Rectal smooth muscle tissue (tissue), 1 donor: ENCODE measurements around the gene DLD.
"Not testable (repeated sequence)": the region's sequence is repeated elsewhere in the genome, so short reads cannot be mapped to it uniquely, and the experiment has no call there.

Experiments used
- H3K27ac ChIP-seq: one replicate; pipeline ENCODE4 v1.7.0; 2013; ENCODE audit warnings: low read depth, low read length, inconsistent platforms
- H3K27me3 ChIP-seq: one replicate; pipeline ENCODE4 v1.7.0; 2013; ENCODE audit warnings: low read length; ENCODE audit not compliant: control insufficient read depth, insufficient read depth
- H3K36me3 ChIP-seq: one replicate; pipeline ENCODE4 v1.7.0; 2013; ENCODE audit warnings: low read length; ENCODE audit not compliant: control insufficient read depth, insufficient read depth
- H3K4me1 ChIP-seq: one replicate; pipeline ENCODE4 v1.7.0; 2013; ENCODE audit warnings: low read length; ENCODE audit not compliant: control insufficient read depth, insufficient read depth
- H3K4me3 ChIP-seq: one replicate; pipeline ENCODE4 v1.7.0; 2013; ENCODE audit warnings: low read length
- H3K9ac ChIP-seq: one replicate; pipeline ENCODE4 v1.7.0; 2013; ENCODE audit warnings: low read length

The DLD gene

DNA sequence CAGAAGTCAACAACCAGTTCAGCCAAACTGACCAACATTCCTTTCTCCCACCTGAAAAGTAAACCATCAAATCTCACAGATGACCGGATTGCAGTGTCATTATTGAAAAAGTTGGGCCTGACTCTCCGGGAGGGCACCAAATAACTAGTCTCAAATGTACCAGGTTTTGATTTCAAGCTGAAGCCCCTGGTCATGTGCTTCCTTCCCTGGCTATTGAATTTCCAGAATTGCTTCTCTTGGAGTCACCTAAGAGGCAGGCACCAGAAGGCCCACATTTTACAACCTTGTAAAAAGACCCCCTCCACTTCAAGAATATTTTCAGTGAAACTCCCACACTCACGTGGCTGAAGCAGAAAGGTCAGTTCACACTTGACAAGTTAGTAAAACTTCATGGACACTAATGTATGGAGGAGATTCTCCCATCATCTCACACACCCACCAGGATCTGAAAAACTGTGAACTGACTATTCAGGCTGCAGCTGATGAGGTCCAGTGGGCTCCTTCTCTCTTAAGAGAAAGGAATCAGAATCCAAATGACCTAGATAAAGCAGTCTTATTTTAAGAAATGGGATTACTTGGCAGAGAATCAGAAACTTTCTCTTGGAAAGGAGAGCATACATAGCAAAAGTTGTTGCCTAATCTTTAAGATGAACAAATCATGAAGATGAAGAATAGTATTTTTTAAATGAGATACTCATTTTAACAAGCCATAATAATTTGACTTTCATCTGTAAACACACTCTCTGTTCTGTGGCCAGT lies 53.6 kb downstream of the DLD start:
- H3K4me3 ChIP-seq, result no peak overlapping the region
- H3K27ac ChIP-seq, result peak overlapping the region; percentile 27
- H3K36me3 ChIP-seq, result no peaks in the 10 kb centered on the region
- H3K27me3 ChIP-seq, result no peaks in the 10 kb centered on the region
- H3K4me1 ChIP-seq, result peaks cover 28% of the 10 kb centered on the region
- no peak overlapping the region for H3K9ac ChIP-seq

DNA sequence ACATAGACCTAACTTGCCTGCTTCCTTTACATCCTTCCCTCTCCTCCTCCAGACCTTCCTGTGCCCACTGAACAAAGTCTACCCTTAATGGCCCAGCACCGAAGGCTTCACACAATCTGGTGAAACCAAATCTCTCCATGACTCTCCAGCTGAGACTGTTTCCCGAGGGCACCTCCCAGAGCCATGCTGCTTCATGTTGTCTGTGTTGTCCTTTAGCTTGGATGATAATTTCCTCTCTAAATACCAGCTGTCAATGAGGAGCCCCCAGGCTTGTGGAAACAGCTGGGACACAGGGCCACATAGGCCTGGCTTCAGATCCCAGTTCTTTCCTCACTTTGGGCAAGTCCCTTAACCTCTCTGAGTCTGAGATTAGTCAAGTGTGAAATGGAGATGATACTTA lies 54.3 kb downstream of the DLD start:
- Histone ChIP-seq H3K27ac (peak overlapping the region; percentile 27), H3K36me3 (no peaks in the 10 kb centered on the region), H3K27me3 (no peaks in the 10 kb centered on the region), H3K9ac (no peak overlapping the region), H3K4me1 (peaks cover 20% of the 10 kb centered on the region), H3K4me3 (no peak overlapping the region)

DNA sequence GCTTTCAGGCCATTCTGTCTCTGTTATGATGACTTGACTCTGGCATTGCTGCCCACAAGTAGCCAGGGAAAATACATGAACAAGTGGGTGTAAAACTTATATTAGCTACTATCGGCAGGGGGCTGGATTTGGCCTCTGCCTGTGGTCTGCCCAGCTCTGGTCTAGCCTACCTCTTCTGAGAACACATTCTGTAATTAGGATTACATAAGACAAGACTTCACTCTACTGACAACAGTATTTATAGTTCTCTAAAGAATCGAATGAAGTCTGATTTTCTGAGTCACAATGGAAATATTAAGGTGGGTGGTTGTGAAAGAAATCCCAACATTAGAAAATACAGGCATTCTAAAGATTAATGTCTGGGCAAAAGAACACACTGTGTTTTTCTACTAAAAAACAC lies 55.5 kb downstream of the DLD start:
- Histone ChIP-seq H3K36me3 (no peaks in the 10 kb centered on the region), H3K27me3 (no peaks in the 10 kb centered on the region), H3K9ac (no peak overlapping the region), H3K4me1 (peaks cover 15% of the 10 kb centered on the region), H3K27ac (no peak overlapping the region), H3K4me3 (no peak overlapping the region)

DNA sequence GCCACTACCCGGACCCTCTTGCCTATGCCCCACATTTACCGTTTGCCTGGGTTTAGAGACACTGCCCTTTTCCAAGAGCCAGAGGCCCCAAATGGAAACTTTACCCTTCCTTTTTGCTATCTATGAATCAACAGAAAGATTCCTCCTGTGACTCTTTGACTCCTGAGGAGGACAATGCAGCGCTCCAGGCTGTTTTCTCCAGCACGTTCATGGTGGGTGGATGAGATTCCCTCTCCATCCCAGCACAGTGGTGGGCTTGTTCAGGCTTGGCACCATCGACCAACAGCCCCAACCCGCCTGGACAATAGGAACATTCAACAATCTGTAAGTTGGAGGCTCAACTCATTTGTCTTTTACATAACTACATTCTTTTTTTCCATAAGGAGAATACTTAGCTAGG lies 55.9 kb downstream of the DLD start:
- Histone ChIP-seq H3K4me1 (peaks cover 17% of the 10 kb centered on the region), H3K27me3 (no peaks in the 10 kb centered on the region), H3K9ac (no peak overlapping the region), H3K4me3 (no peak overlapping the region), H3K27ac (no peak overlapping the region), H3K36me3 (peaks cover 4% of the 10 kb centered on the region)

DNA sequence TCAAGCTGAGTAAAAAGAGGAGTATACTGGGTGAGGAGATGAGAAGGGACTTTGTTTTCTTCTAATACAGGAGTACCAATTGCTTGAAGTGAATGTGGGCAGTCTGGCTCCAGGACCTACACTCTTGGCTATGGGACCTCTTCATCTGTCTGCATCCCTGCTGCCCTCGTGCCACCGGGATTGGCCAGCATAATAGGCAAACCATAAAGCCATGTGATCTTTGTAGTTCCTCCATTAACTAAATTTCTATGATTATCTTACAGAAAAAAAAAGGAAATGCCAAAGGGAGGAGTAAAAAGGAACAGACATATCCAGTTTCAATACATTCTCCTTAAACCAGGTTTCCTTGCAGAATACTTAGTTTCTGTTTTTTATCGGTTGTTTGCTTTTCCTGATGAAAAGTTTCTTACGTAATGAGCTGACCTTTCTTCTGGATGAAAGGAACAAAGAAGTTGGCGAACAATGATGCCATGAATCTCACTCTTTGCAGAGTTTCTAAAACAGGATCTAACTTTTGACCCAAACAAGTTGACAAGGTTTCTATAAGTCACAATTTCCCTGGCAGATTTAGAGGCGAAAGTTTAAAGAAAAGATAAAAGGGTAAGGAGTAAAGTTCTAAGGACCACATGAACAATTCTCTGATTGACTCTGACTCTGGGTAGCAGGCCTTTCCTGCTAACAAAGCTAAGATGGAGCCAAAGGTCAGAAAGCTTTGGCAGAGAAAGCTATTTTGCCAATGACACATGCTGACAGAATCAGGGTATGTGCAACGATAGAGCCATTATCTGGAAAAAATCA lies 57.9 kb downstream of the DLD start:
- no peaks in the 10 kb centered on the region for H3K27me3 ChIP-seq
- no peak overlapping the region for H3K4me3 ChIP-seq
- H3K36me3 ChIP-seq, result peaks cover 10% of the 10 kb centered on the region
- no peak overlapping the region for H3K27ac ChIP-seq
- no peak overlapping the region for H3K9ac ChIP-seq
- peaks cover 33% of the 10 kb centered on the region for H3K4me1 ChIP-seq

DNA sequence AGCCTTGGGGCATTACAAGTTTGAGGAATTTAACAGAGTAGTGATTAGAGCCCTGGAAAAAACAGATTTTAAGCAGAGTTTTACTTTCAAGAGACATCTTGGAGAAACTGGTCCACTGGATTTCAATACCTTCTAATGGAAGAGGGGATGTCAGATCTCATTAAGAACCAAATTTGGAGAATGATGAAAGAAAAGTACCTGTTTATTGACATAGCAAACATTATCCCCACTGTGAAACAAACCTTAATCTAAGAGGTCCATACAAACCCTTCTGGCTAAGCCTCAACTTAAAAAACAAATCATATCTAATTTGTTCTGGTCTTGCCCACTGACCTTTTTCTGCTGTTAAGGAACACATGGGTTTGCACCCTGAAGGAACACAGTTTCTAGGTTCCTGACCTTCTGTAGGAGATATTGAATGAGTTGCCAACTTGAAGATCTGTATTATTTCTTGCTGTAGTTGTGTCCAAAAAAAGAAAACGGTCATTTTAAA lies 58.5 kb downstream of the DLD start:
- Histone ChIP-seq H3K27ac (no peak overlapping the region), H3K4me1 (peaks cover 34% of the 10 kb centered on the region), H3K9ac (no peak overlapping the region), H3K36me3 (peaks cover 10% of the 10 kb centered on the region), H3K27me3 (no peaks in the 10 kb centered on the region), H3K4me3 (no peak overlapping the region)

DNA sequence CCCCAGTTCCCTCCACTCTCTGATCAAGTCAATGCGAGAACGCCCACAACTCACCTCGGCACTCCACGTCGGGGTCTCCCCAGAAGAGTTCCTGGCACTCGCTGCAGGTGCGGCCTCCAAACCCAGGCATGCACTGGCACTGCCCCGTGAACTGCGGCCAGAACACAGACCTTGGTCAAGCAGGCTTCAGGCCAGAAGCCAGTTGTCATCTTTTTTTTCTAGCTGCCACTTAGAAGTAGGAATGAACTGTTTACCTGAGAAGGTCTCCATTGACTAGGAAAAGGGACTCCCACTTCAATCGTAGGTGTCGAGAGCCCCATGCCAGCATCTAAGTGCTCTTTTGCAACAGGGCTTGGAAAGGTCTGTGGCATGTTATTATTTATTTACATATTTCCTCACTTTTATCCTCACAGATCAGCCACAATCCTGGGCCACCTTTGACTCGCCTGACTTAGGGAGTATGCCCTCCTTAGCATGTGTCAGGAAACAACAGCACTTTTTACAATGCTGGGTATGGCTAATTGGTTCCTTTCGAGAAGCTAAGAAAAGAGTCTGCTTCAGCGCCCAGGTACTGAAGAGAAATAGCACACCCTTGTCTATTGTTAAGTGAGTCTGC lies 60.3 kb downstream of the DLD start:
- Histone ChIP-seq H3K27ac (no peak overlapping the region), H3K4me1 (peaks cover 28% of the 10 kb centered on the region), H3K9ac (no peak overlapping the region), H3K4me3 (no peak overlapping the region), H3K27me3 (no peaks in the 10 kb centered on the region), H3K36me3 (peaks cover 12% of the 10 kb centered on the region)

DNA sequence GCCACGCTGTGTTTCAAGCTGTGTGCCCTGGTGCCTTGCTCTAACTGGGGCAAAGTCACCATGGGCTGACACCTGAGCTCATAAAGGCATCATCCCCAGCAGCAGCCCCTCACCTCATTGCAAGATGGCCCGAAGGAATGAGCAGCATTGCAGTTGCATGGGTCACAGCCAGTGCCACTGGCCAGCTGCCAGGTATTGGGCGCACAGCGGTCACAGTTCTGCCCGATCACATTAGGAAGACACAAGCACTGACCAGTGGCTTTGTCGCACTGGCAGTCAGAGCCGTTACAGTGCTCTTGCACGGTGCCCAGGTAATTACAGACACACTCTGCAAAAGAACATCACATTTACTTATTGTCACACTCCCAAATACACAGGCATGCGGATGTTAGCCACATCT lies 60.9 kb downstream of the DLD start:
- Histone ChIP-seq H3K4me1 (peaks cover 30% of the 10 kb centered on the region), H3K27ac (peak overlapping the region; percentile 76)

DNA sequence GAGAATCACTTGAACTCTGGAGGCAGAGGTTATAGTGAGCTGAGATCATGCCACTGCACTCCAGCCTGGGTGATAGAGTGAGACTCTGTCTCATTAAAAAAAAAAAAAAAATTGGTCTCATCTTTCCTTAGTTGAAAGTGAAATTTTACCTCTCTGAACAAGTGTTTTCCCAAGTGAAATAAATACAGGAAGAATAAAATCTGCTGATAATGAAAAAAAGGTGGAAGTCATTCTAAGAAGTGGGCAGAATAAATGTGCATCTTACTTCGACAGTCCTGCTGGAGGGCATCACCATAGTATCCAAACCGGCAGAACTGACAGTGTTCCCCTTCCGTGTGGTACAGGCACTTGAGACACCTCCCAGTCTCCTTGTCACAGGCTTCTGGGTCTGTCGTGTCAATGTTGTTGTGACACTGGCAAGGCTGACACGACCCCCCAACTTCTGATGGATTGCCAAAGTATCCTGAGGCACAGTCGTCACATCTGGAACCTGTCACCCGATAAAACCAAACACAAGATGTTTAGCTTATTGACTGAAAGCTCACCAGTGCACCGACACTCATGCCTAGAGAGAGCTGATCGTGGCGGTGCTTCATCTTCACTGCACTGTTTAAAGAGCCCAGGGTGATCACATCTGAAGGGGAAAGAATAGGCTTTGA lies 62.4 kb downstream of the DLD start:
- peak overlapping the region; percentile 59 for H3K27ac ChIP-seq

More for the DNA sequence above, 60.9 kb downstream of the DLD start:
- Histone ChIP-seq H3K9ac (no peak overlapping the region), H3K27me3 (no peaks in the 10 kb centered on the region), H3K4me3 (no peak overlapping the region), H3K36me3 (peaks cover 15% of the 10 kb centered on the region)

DNA sequence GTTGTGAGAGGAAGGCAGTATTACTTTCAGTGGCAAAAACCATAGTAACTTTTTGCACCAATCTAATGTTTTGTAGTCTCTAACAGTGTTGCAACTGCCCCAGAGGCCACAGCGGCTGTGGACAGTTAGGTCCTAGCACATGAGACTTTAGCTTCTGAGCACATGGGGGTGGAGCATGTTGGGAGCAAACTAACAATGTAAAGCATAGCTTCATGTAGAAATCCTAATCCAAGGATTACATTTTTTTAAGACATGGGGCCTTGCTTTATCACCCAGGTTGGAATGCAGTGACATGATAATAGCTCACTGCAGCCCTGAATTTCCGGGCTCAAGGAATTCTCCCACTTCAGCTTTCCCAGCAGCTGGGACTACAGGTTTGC lies 62.9 kb downstream of the DLD start:
- Histone ChIP-seq H3K4me3 (no peak overlapping the region), H3K36me3 (peaks cover 15% of the 10 kb centered on the region), H3K27me3 (no peaks in the 10 kb centered on the region), H3K4me1 (peaks cover 31% of the 10 kb centered on the region), H3K9ac (no peak overlapping the region), H3K27ac (peak overlapping the region; percentile 59)

More for the DNA sequence above, 62.4 kb downstream of the DLD start:
- peaks cover 15% of the 10 kb centered on the region for H3K36me3 ChIP-seq
- no peak overlapping the region for H3K9ac ChIP-seq
- no peak overlapping the region for H3K4me3 ChIP-seq
- H3K4me1 ChIP-seq, result peaks cover 30% of the 10 kb centered on the region
- no peaks in the 10 kb centered on the region for H3K27me3 ChIP-seq

DNA sequence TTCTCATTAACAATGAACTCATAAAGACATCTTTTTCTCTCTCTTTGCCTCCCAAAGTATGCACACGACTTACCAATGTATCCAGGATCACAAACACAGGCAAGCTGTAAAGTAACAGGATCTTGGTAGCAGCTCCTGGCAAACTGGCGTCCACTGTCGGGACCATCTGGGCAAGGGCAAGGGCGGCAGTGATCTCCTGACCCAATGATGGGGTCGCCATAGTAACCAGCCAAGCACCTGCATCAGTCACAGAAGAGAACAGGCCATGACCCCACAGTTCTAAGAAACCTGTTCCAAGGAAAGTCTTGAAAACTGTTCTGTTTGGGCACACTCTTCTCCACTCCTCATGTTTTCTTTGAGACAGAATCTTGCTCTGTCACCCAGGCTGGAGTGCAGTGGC lies 64.4 kb downstream of the DLD start:
- Histone ChIP-seq H3K9ac (no peak overlapping the region), H3K27me3 (no peaks in the 10 kb centered on the region), H3K36me3 (peaks cover 19% of the 10 kb centered on the region), H3K4me1 (peaks cover 38% of the 10 kb centered on the region), H3K27ac (no peak overlapping the region), H3K4me3 (no peak overlapping the region)

DNA sequence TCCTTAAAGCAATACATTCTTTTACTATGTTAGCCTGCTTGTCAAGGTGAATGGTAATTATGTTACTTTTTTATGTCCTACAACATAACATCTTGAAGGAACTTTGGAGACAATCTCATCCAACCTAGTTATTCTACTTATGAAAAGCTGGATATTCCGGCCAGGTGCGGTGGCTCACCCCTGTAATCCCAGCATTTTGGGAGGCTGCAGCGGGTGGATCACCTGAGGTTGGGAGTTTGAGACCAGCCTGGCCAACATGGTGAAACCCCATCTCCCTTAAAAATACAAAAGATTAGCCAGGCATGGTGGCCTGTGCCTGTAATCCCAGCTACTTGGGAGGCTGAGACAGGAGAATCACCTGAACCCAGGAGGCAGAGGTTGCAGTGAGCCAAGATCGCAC lies 66.0 kb downstream of the DLD start:
- not testable (repeated sequence) for H3K27me3 ChIP-seq, H3K27ac ChIP-seq, H3K9ac ChIP-seq, H3K4me3 ChIP-seq
- H3K4me1 ChIP-seq, result peaks cover 35% of the 10 kb centered on the region
- peaks cover 17% of the 10 kb centered on the region for H3K36me3 ChIP-seq
